GM19467 (cell line): ENCODE data around the gene USP44.
"Not testable (repeated sequence)": the region's sequence is repeated elsewhere in the genome, so short reads cannot be mapped to it uniquely, and the experiment has no call there.

Experiments used
- ATAC-seq: cut with Tn5 transposase; IDR thresholded peaks from one replicate; pipeline ENCODE4 v1.9.1; 2021; ENCODE audit warnings: mild to moderate bottlenecking, moderate library complexity; ENCODE audit not compliant: unreplicated experiment

The USP44 gene

DNA sequence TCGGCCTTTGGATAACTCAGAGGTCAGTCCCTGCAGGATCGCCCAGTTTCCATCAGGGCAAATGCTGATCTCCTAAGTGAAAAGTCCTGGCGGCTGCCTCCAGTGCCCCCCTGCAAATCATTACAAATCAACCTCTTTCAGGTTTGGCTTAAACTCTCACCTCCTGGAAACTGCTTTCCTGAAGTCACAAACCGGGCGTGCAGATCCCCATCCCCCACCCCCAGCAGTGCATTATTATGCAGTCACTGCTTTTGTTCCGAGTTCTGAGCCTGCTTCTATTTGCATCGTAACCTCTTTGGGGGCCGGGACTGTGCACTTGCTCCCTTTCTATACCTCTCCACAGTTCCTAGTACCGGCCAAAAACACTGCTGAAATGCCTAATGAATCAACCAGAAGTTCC lies at the start of gene USP44:
Gene USP44 (minus strand): TSS at position 172 of the 400 bp plus-strand sequence. CDS start 17,220 bp downstream, outside the sequence.
- ATAC-seq = no peak

DNA sequence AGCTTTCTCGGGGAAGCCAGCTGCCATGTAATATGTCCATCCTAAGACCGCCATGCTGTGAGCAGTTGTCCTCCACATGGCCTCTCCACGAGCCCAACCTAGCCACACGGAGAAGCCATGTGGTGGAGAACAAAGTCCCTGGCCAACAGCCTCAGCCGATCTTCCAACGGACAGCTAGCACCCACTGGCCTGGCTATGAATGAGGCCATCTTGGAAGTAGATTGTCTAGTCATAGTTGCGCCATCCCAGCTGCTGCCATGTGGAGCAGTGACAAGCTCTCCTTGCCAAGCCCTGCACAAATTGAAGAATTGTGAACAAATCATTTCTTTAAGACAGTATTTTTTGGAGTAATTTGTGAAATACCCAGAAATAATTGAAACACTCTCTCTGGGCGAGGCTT lies 49.3 kb upstream of the USP44 start:
- ATAC-seq = no peak

DNA sequence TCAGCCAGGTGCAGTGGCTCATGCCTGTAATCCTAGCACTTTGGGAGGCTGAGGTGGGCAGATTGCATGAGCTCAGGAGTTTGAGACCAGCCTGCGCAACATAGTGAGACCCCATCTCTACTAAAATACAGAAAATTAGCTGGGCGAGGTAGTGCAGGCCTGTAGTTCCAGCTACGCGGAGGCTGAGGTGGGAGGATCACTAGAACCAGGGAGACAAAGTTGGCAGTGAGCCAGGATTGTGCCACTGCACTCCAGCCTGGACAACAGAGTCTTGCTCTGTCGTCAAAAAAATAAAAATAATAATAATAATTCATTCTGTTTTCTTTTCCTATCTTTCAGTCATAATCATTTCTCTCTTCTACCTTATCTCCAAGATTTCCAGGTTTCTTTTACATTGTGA lies 48.6 kb upstream of the USP44 start:
- no peak for ATAC-seq

DNA sequence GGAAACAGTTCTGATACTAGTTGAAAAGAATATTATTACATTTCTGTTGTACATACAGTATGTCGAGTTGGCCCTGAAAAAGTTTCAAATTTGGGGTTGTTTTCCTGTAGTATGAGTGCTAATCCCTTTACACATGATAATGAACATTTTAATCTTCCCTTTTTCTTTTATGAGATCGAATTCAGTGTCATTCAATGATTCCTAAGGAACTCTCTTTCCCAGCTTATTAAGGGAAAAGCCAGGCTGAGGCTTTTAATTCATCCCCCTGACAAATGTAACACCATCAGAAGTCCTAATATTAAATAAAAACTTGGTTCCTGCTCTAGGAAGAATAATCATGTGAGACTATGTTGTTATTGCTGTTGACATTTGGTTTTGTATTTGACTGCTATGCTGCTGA lies 42.9 kb upstream of the USP44 start:
- no peak for ATAC-seq

DNA sequence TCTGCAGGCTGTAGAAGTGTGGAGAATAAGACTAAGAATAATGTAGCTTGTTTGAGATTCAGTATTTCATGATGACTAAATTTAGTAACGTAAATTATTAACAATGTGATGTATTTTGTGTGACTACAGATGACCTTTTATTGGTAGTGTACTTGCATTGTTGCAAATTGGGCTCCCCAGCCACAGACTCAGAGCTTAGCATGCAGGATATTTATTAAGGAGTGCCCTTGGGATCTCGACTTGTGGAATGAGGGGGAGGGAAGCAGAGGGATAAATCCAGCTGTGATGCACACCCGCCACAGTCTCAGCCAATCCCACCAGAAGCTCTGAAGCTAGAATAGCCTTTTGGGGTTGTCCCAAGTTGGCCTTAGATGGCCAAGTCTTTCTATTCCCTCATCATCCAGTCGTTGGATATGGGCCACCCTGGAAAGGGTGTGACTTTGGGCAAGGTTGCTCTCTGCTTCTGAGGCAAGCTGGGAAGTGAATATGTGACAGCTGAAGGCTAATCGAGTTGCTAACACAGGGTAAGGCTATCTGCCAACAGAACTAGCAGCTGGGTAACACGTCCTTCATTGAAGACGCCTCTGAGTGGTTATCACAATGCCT lies 42.1 kb upstream of the USP44 start:
- ATAC-seq = no peak

DNA sequence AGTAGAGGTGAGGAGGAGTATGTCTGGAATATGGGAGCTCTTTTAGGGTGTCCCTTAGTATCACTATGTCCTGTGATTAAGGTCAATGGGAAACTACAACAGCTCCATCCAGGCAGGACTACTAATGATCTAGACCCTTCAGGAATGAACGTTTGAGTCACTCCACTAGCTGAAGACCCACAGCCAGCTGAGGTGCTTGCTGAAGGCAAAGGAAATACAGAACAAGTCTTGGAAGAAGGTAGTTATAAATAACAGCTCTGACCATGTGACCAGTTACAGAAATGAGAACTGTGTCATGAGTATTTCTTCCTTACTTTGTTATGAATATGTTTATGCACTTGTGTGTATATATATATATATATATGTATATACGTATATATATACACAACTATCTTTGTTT lies 40.5 kb upstream of the USP44 start:
- ATAC-seq = no peak

DNA sequence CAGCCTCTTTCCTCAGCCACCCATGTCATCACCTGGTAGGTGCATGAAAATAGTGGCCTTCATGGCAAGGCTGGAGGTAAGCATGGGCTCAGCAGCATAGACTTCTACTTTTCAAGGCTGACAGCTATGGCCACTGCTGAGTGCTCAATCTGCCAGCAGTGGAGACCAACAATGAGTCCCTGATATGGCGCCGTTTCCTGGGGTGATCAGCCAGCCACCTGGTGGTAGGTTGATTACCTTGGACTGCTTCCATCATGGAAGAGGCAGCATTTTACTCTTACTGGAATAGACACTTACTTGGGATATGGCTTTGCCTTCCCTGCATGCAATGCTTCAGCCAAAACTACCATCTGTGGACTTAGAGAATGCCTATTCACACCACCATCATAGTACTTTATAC lies 39.5 kb upstream of the USP44 start:
- ATAC-seq = no peak

DNA sequence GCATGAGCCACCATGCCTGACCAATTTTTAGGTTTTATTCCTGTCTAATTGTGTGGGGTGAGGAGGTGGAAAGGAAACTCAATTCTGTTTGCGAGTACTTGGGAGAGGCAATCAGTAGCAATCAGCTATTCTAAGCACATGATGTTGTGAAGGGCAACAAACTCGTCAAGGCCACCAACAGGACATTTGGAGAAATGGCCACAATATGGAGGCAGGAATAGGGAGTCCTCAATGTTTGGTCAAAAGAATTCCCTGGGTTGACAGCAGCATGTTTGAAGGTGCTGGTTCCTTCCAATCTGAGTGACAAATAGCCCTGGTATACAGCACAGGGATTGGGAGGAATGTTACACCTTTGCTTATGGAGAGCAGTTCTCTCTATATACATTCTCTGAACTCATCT lies 32.7 kb upstream of the USP44 start:
- no peak for ATAC-seq

DNA sequence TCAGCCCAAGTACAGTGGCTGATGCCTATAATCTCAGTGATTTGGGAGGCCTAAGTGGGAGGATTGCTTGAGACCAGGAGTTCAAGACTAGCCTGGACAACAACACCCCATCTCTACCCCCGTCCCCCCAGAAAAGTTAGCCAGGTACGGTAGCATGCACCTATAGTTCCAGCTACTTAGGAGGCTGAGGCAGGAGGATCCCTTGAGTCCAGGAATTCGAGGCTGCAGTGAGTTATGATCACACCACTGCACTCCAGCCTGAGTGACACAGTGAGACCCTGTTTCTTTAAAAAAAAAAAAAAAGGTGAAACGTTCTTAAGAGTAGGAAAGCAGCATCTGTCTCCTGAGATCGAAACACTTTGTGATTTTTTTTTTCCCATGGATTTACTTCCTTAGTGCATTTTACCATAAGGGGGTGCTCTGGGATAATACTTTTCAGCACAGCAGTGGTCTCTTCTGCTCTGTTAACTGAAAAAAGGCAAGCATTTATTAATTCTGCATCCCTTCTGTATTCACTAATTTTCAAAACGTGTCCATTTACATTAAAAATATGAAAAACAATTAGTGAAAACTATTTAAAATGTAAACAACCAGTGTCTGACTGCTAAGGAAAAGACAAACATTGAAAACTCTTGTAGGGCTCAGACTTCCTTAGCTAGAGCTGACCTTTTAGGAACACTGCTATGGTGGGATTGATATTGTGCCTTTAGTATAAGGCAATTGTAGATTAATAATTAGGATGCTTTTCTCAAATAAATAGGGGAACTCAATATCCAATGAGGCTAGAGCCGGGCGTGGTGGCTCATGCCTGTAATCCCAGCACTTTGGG lies 31.2 kb upstream of the USP44 start:
- no peak for ATAC-seq

DNA sequence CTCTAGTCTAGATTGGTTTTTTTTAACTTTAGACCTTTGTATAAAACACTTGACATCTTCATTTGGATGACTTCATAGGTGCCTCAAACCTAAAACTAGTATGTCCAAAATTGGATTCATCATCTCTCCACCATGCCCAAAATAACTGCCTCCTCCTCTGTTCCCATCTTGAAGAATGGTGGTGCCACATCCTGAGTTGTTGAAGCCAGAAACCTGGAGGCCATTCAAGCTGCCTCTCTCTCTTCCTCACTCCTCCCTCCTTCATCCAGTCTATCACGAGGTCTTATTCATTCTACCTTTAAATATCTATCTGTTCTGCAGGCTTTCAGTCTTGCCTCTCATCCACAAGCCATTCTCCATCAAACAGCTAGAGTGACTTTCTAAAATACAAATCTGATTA lies 26.5 kb upstream of the USP44 start:
- ATAC-seq = no peak

DNA sequence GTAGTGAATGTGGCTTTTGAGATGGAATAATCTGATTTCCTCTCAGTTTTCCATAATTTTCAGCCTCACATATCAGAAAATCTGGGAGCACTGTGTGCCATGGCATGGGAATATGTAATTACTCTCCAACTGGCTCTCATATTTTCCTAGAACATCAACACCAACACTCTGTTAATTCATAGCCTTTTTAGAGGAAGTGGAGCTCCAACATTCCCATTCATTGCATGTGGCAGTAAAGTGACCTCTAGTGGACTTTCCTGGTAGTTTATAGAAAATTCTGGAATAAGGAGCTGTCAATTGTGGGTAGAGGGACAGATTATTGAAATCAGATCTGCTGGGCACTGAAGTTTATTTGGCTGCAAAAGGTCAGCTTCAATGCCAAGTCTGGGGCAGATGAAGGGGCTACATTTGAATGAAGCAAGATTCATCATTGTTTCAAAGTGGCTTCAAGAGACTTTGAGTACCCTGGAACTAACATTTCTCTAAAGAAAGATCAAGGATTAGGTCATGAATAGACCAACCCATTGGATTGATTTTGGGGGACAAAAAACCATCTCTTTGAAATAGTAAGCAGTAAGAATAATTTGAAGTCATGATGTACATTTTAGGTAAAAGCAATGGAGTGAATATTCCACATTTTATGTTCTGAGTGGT lies 23.6 kb upstream of the USP44 start:
- ATAC-seq = no peak

DNA sequence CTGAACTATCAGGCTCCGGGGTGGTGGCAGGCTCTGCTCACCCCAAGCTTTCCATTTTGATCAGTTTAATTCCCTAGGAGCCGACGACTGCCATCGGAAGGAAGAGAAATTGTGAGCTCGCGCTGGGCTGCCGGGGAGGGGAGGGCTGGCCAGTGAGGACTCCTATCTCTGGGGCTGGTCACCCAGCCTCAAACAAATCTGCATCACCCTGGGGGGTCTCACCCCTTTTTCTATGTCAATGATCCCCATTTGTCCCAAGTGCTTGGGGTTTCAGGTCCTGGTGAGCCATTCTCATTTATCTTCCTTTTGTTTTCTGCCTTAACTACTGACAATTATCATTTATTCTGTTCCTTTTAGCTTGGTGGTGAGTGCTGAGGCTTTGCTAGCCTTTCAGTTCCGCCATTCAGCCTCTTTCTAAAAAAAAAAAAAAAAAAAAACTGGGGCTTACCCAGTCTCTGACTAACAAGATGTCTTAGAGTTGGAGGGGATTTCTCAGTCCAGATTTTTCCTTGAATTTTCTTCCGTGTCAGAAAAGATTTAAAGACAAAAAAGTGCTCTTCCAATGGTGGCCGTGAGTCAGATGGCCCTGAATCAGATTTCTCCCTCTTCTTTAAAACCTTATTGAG lies 22.8 kb upstream of the USP44 start:
- no peak for ATAC-seq

DNA sequence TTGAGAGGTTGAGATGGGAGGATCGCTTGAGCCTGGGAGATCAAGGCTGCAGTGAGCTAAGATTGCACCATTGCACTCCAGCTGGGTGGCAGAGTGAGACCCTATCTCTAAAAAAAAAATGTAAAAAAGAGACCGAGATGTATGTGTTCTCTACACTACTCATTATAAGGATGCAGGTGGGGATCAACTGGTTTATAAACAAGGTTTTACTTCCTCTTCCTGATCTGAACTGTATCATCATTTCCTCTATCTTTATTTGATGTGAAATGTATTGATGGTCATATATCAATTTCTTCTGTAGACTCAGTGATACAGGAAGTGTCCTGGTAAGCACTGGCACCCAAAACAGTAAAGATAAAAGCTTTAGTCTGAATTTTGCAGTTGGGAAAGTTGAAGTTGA lies 20.1 kb upstream of the USP44 start:
- no peak for ATAC-seq

DNA sequence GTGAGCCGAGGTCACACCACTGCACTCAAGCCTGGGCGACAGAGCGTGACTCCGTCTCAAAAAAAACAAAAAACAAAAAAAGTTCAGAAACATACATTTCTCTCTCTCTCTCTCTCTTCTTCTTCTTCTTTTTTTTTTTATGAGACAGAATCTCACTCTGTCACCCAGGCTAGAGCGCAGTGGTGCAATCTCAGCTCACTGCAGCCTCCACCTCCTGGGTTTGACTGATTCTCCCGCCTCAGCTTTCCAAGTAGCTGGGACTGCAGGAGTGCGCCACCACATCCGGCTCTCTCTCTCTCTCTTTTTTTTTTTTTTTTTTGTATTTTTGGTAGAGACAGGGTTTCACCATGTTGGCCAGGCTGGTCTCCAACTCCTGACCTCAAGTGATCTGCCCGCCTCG lies 16.8 kb upstream of the USP44 start:
- ATAC-seq = not testable (repeated sequence)

DNA sequence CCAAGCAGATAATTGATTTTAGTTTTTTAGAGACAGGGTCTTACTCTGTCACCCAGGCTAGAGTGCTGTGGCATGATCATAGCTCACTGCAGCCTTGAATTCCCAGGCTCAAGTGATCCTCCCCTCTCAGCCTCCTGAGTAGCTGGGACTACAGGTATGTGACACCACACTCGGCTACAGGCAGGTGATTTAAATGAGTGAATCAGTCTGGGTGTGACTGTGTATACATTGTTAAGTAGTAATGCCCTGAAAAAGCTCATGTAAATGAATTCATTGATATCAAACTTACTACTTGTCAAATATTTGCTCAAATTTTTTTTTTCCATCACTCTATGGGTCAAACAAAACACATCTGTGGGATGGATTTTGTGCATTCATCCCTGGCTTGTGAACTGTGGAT lies 6.3 kb upstream of the USP44 start:
- ATAC-seq = no peak

DNA sequence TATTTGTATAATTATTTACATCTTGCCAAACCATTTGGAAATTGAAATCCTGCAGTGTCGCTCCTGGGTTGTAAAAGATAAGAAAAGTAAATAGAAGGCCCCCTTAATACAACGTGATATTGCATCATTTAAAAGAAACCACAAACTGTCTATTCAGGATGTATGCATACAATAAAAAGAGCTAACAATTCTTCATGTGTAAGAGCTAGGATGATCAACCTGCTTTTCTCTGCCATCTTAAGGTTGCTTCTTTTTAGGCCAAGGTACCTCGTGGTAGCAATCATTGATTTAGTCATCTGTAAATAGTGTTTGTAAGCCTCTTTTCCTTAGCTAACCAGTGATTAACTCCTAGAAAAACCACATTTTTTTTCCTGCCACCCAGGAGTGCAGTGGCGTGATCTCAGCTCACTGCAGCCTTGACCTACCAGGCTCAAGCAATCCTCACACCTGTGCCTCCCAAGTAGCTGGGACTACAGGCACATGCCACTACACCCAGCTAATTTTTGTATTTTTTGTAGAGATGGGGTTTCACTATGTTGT lies 3.3 kb upstream of the USP44 start:
- no peak for ATAC-seq

DNA sequence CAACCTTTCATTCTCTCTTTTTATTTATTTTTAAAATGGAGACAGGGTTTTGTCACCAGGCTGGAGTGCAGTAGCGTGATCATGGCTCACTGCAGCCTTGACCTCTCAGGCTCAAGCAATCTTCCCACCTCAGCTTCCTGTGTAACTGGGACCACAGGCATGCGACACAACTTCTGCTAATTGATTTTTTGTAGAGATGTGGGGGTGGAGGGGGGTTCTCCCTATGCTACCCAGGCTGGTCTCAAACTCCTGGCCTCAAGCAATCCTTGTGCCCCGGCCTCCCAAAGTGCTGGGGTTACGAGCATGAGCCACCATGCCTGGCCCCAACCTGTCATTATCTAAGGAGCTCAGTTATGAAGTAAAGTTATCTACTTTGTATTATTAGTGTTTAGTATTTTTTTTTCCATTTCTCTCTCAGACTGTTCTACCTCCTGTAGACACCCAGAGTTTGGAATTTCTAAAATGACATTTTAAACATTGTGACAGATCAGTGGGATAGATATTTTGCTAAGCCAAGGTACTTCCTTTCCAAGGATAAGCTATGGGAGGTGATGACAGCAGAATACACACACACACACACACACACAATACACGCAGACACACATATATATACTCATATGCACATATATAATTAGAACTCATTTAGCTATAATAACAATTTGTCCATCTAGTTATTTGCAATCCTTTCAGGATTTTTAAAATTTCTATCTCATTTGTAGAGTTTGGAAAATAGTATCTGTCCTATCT lies 2.1 kb upstream of the USP44 start:
- ATAC-seq = no peak

DNA sequence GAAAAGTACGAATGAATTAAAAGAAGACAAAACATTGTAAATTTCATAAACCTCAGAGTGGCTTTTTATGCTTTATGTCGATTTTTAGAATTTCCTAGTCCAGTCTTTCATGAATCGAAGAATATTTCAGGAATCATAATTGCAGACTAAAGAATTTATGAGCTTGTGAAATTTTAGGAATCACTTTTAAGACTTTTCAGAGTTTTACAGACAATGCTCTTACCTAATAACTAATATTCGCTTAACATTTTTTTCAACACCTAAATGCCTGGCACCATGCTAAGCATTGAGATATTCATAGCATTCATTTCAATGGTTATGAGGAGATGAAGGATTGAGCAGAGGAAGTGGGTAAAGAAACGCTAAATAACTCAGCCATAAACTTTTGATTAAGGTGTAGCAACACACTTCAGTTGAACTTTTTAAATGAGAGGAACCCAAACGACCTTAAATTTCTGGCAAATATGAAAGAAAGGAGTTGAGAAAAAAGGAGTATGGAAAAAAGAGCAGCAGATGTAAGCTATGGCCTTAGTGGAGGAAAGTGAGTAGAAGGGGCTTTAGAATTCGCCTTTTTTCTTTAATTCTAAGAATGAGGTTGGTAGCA lies 739 bp upstream of the USP44 start:
- no peak for ATAC-seq

DNA sequence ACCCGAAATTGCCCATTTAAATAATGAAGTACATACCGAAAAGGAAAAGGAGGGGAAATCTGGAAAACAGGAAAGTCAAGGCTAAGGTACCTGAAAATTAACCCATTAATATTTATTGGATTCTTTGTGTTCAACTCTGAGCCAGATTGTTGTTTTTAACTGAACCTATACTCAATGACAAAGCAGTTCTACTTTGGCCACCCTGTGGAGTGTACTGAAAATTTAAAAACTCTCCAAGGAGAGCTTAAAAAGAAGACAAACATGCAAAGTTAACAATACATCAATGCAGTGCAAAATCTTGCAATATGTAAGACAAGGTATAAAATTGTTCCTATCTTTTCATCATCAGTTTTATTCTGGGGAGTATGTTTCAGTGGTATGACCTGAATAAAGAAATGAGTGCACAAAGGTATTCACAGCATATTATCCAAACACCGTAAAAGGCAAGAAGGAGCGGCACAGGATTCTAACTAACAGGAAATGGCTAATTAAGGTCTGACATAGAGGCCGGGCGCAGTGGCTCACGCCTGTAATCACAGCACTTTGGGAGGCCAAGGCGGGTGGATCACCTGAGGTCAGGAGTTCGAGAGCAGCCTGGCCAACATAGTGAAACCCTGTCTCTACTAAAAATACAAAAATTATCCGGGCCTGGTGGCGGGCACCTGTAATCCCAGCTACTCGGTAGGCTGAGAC lies 1.7 kb downstream of the USP44 start:
- no peak for ATAC-seq
